Measurements from ENCODE around the gene BCR. TPM values are rescaled to one million over a fixed set of nuclear protein-coding genes. Genes with fewer than 3 reads are reported as not detected.
"Not testable (repeated sequence)": the region's sequence is repeated elsewhere in the genome, so short reads cannot be mapped to it uniquely, and the experiment has no call there.

Gene BCR
- total RNA-seq, 1 donor from 2014 or later, result 58.6 TPM

DNA sequence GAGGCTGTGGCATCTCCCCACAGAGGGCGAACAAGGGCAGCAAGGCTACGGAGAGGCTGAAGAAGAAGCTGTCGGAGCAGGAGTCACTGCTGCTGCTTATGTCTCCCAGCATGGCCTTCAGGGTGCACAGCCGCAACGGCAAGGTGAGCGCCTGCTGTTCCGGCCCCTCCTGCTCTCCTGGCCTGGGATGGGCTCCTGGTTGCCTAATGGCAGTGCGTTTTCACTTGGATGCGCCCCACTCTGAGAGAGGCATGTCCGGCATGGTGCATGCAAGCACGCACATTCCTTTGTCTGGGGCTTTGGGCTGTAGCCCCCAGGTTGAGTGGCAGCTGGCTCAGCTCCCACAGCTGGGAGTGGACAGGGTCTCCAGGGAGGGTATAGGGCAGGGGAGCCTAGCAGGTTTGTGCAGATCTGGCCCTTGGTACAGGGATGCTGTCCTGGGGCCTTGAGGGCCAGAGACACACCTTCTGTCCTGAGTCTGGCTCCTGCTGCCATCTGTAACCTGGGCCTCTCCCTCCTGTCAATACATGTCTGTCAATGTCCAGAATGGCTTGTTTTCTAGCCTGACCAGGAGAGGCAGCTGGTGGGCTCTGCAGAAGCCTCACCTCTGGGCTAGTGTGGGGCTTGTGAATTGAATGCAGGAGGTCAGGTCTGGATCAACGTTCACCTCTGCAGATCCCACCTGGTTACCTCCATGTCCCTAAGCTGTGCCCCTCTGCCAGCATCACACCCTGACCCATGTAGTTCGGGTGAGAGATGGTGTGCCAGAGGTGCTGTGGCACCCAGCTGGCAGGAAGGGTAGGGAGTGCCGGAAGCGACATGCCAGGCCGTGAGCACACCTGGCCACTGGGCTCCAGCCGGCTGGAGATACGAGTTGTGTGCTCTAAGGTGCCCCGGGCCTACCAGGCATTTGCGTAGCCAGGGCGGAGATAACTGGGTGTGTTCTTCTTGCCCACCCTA lies 107.1 kb downstream of the BCR start:
- DNase-seq (ENCODE audit: low spot score), result no peak

DNA sequence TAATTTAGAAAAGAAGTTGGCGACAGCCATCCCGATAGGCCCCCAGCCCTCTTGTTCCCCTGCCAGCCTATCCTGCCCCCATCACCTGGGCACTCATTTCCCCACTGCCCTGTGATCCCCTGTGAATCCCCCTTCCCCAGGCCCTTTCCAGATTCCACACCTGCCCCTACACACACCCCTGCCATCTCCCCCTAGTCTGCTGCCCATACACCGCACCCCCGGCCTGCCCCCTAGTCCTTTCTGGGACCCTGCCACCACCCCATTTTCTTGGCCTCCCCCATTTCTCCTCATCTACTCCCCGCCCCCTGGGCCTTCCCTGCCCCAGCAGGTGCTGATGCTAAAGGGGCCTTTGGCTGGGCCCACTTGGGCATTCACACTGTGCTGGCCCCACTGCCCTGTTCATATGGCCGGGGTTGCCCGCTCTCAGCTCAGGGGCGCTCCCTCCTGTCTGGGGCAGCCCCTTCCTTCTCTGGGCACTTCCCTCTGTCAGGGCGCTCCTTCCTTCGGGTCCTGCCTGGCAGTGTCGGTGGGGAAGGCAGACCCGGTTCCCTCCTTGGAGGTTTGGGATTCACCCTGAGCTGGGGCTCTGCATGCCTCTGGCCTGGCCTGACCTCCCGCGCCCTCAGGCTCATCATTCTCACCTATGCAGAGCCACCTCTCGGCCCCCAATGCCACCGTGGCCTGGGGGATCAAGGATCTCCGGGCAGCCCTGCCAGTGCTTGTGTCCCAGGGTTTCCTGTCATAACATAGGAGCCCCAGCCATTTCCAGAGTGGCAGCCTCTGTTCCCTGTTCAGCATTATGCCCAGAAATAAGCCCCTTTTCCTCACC lies 108.2 kb downstream of the BCR start:
- DNase-seq (ENCODE audit: low spot score), result no peak

DNA sequence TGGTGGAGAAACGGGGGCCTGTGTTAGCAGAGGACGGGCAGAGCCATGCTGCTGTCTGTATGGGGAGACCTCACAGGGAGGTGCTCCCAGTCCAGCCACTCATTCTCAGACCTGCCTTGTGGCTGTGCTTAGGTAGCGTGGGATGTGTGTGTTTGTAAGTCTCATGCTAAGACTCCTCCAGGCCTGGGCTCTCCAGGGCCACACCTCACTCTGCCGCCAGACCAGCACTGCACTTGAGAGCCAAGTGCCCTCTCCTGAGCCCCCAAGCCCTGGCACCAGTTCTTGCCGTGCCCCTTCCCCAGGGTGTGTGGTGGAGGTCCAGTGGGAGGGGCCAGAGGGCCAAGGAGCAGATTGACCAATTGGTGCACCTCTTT lies 108.8 kb downstream of the BCR start:
- DNase-seq (ENCODE audit: low spot score), result no peak

DNA sequence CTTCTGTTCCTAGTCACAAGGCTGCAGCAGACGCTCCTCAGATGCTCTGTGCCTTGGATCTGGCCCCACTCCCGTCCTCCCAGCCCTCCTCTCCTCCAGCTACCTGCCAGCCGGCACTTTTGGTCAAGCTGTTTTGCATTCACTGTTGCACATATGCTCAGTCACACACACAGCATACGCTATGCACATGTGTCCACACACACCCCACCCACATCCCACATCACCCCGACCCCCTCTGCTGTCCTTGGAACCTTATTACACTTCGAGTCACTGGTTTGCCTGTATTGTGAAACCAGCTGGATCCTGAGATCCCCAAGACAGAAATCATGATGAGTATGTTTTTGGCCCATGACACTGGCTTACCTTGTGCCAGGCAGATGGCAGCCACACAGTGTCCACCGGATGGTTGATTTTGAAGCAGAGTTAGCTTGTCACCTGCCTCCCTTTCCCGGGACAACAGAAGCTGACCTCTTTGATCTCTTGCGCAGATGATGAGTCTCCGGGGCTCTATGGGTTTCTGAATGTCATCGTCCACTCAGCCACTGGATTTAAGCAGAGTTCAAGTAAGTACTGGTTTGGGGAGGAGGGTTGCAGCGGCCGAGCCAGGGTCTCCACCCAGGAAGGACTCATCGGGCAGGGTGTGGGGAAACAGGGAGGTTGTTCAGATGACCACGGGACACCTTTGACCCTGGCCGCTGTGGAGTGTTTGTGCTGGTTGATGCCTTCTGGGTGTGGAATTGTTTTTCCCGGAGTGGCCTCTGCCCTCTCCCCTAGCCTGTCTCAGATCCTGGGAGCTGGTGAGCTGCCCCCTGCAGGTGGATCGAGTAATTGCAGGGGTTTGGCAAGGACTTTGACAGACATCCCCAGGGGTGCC lies 109.8 kb downstream of the BCR start:
- peak; percentile 54 for DNase-seq (ENCODE audit: low spot score)

DNA sequence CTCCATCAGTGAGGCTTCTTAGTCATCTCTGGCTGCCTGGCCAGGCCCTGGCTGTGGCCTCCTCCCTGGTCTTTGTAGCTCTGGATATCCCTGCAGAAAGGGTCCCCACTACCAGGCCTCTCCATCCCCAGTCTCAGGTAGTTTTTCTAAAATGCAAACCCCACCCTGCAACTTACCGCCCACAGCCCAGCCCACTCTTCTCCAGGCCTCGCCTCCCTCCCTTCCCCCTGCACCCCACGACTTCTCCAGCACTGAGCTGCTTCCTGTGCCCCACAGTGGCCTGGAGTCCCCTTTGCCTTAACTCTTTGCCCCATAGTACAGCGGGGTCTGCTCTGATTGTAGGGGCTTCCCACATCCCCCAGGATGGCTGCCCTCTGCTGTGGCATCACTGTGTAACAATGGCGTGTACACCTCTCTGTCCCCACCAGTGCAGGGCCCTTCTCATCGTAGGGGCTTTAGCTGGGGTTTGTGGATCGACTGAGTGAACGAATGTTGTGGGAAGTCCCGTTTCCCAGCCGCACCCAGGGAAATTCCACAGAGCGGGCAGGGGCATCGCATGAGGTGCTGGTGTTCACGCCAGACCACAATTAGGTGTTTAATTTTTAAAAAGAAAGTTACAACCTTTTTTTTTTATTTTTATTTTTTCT lies 111.6 kb downstream of the BCR start:
- DNase-seq (ENCODE audit: low spot score), result no peak

DNA sequence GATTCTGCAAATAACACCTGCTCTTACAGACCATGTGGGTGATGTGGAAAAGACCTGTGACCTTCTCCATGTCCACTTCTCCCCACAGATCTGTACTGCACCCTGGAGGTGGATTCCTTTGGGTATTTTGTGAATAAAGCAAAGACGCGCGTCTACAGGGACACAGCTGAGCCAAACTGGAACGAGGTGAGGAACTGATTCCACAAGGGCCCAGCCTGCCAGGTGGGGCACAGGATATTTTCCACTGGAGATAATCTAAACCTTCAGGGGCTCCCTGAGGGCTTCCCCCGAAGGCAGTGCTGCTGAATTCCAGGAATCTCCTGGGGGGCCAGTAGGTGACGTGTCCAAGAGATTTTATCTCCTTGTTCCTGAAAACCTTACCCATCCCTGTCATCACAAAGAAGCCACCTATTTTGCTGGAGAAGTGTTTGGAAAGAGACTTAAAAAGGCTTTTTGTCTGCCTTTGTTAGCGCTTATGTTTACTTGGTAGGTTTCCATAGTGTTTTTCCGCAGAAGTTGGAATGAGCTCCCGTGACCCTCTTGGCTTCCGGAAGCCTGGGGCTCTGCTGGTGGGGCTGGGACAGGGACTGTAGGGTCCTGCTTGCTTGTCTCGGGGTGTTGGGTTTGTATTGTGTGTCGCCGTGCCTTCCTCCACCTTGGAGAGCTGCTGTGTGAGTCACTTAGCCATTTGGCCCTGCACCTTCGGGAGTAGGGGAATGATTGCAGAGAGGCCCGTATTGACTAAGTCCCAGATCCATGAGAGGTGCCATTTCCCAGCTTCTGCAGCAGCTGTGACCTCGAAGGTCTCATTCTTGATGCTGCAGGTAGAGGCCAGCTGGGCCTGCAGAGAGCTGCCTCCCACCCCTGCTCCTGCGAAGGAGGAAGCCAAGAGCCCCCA lies 112.4 kb downstream of the BCR start:
- DNase-seq (ENCODE audit: low spot score), result no peak

DNA sequence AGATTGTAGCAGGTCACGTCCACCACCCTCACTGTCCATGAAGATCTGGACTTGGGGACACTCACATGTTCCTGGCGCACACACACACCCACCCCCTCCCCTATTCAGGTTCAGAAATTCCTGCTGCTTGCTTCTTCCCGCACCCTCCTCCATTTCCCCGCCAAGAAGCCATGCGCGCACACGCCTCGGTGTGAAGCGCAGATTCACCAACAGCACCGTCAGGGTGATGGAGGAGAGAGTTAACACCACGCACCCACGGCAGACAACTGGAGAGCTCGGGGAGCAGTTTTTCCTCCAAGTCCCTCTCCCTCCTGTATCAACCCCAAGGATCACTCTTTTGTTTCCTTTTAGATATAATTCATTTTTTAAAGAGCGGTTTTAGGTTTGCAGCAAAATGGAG lies 113.4 kb downstream of the BCR start:
- DNase-seq (ENCODE audit: low spot score), result no peak

DNA sequence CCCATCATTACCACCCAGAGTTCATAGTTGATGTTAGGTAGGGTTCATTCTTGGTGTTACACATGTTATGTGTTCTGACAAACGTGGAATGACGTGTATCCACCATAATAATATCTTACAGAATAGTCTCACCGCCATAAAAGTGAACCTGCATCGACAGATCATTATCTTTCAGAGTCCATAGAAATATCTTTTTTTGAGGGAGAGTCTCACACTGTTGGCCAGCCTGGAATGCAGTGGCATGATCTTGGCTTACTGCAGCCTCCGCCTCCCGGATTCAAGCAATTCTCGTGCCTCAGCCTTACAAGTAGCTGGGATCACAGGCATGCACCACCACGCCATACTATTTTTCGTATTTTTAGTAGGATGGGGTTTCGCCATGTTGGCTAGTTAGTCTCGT lies 113.9 kb downstream of the BCR start:
- DNase-seq (ENCODE audit: low spot score), result no peak

DNA sequence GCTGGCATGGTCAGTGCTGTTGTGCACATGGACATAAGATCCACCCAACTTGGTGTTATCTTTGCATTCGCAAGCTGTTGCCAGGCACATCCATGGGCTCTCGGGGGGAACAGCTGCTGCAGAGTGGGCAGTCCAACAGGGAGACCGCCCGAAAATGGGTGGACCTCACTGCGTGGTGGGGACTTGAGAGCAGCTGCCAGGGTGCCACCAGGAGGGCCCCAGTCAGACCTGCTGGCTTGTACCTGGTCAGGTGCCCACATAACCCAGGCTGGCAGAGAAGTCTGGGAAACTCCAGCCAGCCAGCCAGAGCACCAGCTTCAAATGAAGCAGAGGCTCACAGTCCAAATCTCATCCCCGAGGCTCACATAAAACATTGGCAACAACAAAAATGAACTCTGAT lies 120.2 kb downstream of the BCR start:
- DNase-seq (ENCODE audit: low spot score), result no peak

DNA sequence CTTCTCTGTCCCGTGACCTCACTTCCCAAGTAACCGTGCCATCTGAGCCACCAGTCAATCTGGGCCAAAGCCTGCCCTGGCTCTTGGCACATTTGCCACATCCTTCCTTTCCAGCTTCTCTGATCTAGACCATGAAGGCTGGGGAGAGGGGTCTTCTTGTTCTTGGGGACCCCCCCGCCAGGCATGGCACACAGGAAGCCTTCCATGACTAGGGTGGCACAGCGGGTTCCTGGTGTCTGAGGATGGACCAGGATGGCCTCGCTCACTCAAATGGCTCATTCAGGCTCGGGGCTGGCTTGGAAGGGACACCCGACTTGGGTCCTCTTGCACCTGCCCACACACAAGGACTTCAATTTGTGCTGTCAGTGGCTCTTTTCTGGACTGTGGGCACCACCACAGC lies 121.3 kb downstream of the BCR start:
- DNase-seq (ENCODE audit: low spot score), result no peak

DNA sequence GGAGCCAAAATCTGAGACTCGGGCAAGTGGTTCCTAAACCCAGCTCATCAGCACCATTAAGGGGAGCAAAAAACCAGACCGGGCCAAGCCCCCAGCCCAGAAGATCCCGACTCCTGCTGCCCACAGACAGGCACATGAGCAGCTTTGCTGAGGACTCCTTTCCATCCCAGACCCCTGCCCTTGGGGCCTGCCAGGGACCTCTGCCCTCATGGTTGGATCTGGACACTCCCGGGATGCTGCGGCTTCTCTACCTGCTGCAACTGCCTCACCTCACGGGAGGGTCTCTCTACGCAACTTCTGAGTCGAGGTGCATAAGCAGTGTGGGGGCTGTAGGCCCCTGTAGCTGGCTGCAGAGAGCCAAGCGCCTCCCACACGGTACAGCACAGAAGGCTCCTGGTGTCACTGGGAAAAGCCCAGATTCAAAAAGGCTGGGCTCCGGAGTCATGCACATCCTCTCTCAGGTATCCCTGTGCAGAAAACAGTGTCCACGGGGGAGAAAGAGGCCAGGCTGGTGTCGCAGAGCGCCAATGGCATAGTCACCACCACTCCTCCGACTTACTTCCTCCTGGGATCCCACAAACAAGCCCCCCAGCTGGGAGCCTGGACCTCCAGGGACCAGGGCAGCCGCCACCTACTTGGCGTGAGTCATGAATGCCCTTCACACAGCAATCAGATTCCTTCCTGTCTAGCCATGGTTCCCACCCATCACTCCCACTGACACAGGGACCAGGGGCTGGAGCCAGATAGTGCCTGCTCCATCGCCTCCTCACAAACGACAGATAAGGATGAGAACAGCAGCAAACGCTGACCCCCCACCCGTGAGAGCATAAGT lies 122.1 kb downstream of the BCR start:
- no peak for DNase-seq (ENCODE audit: low spot score)

DNA sequence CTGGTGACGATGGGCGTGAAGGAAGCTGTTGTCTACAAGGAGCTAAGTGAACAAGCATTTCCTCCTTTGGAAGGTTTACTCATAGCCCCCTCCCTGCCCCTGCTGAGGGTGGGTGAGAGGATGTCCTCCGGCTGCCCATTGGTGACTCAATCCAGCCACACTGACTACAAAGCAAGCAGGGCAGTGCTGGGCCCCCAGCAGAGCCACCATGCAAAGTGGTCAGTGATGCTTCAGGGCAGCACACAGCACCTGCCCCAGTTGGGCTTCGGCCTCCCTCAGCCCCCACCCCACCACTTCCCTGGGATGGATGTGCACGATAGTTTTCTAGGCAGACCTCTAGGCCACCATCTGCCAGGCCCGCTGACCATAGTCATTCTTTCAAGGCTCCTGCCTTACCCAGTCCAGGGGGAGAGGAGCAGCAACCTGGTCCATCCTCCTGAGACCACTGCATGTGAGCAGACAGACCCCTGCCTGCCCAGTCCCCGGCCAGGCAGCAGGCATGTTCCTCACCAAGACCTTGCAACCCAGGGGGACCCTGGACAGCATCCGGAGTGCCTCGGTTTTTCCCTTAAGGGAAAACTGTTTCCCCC lies 125.1 kb downstream of the BCR start:
- DNase-seq (ENCODE audit: low spot score), result no peak

DNA sequence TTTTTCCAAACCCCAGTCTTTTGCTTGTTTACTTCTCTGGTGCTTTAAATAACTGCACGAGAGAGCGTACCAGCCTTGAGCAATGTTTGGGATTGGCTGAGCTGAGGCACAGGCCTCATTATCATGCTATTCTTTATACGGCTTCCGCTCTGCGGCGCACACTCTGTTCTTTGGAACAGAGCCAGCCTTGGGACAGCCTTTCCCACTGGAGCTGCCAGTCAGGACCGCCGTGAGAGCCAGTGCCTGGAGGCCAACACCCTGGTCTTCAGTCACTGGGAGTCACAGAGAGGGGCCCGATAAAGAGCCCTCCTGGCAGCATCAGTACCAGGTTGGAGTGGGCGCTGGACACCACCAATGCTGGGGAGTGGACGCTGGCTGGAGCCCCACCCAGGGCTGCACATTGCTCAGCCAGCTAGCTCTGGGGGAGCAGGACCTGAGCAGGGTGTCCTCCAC lies 125.6 kb downstream of the BCR start:
- DNase-seq (ENCODE audit: low spot score), result peak; percentile 78

DNA sequence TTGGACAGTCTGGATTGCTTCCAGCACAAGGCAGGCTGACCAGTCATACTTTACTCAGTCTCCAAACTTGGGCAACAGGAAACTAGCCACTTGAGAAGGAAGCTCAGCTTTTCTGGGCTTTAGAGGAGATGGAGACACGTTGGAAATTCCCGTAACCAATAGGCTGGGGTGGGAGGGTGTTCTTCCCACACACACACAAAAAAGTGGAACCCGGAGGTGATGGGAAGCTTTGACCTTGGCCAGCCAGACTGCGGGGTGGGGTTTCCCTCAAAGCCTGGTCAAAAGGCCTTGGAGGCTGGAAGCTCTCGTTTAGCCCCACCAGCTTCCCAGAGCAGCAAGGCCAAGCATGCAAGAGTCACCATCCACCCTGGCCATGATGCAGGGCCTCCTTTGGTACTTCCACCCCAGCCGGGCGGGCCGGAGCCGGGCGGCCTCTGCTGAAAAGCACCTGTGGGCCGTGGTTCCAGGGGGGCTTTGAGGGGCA lies 126.2 kb downstream of the BCR start:
- no peak for DNase-seq (ENCODE audit: low spot score)

DNA sequence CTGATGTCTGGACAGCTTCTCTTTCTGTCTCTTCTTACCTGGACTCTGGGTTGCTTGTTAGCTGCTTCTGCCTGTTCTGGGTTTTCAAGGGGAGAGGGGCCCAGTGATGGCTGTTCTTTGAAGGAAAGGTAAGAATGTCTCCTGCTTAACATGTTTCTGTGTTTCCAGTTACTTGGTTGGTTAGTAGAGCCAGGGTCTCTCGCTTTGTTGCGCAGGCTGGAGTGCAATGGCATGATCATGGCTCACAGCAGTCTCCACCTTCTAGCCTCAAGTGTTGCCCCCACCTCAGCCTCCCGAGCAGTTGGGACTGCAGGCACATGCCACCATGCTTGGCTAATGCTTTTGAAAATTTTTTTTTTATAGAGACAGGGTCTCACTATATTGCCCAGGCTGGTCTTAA lies 126.6 kb downstream of the BCR start:
- no peak for DNase-seq (ENCODE audit: low spot score)

DNA sequence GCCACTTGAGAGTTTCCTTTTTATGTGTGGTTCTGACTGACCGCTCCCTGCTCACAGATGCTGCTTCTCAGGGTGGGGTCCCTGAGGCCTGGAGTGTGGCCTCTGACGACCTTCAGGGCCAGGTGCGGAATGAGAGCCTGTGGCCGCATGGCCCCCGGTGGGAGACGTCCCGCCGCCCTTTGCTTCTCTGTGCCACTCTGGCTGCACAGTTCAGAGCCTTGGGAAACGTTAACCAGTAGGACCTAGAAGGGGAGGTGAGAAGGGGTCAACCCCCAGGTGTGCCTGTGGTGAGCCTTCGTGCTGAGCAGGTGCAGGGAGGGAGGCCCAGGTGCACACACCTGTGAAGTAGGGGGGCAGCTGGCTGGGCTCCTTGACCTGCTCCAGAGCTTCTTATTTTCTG lies 127.2 kb downstream of the BCR start:
- not testable (repeated sequence) for DNase-seq (ENCODE audit: low spot score)

DNA sequence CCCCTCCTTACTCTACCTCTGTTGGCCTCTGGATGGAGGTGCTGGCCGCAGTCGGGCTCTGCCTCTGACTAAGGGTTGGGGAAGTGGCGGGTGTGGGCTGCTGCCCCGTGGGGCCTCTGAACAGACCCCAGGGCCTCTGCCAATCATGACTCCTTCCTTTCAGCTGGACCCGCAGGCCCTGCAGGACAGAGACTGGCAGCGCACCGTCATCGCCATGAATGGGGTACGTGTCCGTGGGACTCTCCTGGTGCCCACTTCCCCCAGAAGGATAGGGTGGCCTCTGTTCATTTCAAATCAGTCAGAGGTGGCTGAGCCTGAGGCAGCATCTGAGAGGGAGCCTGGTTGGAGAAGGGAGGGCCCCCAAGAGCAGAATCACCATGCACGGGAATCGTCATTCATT lies 129.0 kb downstream of the BCR start:
- not testable (repeated sequence) for DNase-seq (ENCODE audit: low spot score)

DNA sequence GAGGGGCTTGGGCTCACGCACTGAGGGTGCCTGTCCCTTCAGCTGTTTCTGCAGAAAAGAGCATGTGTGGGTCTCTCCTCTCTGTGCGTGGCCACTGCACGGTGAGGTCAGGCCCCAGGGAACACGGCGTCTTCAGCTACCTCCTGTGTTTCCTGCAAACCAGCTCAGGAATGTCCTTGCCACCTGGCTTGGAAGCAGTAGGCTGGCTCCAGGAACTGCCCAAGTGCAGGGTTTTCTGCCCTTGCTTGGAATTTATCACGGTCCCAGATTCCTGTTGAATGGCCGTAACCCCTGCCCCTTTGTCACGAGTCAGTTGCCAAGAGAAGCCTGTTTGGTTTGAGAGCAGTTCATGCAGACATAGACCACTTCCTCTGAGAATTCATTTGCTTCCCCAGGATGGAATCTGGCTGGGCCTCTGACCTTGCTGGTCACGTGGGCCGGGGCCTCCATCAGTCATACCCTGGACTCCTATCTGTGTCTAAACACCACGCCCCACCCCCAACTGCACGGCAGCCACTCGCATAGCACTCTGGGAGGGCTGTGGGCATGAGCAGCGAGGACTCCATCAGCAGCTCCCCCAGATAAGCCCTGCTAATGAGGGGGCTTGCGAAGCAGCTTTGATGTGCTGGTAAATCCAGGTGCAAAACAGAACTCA lies 130.3 kb downstream of the BCR start:
- not testable (repeated sequence) for DNase-seq (ENCODE audit: low spot score)
